Activated T-helper 1 cell treated with Interleukin-2 at 50 U/mL for 16 hours (primary cell): ENCODE results near the gene ZNF436.
A peak's percentile ranks its signal among the peaks of the same experiment; 100 is the strongest.
"Not testable (repeated sequence)": the region's sequence is repeated elsewhere in the genome, so short reads cannot be mapped to it uniquely, and the experiment has no call there.

Source experiments
- DNase-seq: peaks from one replicate; pipeline ENCODE4 v3.0.0-alpha.2; 2020; ENCODE audit warnings: low read depth

ZNF436 gene

DNA sequence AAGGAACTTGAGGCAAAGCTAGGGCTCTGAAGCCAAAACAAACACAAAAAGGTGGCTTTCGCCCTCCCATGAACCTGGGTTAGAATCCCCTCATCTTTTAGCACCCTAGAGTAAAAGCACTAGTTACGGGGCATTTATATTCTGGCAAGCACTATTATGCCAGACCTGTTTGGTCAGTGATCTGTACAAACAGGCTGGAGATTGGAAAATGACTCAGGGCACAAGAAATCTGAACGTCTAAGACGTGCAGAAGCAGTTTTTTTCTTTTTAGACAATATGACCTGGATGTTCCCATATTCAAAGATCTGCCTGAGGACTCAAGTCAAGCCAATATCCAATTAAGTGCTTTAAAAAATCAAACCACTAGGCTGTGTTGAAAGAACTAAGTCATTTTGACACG is 3.0 kb downstream of the ZNF436 start:
- DNase-seq, result no peak

DNA sequence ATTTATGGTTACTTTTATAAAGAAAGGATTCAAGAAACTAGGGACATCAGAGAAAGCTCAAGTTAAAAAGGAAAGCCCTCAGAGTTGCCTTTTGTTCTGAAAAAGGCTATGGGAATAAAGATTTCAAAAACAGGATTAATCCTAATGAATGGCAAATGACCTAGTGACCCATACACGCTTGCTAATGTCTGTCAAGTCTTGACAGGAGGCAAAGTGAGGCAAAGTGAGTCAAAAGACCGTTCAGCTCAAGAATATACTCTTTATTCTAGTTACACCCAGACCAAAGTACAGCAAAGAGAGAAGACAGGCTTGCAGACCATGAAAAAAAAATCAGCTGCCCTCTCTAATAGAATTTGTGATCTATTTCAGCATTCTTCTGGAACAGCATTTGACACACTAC is 3.5 kb downstream of the ZNF436 start:
- DNase-seq, result no peak

GRCh38 chr1:23362218-23362713 is 7.4 kb downstream of the ZNF436 start:
- DNase-seq, result no peak

DNA sequence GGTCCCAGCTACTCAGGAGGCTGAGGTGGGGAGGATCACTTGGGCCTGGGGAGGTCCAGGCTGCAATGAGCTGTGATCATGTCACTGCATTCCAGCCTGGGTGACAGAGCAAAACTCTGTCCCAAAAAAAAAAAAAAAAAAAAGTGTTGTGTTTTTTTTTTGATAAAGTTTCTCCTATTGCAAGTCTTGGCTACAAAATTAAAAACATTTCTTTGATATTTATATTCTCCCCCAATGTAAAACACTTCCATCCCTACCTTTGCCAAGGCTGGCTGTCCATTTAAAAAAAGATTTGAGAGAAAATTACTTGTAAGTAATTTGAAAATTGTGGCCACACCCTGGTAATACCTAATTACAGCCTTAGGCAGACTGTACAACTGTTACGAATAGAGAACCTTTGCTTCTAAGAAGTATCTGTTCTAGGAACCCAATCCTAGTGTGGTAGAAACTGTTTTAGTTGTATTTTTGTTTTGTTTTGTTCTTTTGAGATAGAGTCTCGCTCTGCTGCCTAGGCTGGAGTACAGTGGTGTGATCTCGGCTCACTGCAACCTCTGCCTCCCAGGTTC is 11.2 kb downstream of the ZNF436 start:
- no peak for DNase-seq

GRCh38 chr1:23357138-23357908 is 12.3 kb downstream of the ZNF436 start:
- DNase-seq, result no peak

- no peak for DNase-seq
Measured at GRCh38 chr1:23356471-23357137, 13.0 kb downstream of the ZNF436 start.

GRCh38 chr1:23354245-23354644 is 15.4 kb downstream of the ZNF436 start:
- no peak for DNase-seq

GRCh38 chr1:23352096-23352695 is 17.4 kb downstream of the ZNF436 start:
- no peak for DNase-seq

DNA sequence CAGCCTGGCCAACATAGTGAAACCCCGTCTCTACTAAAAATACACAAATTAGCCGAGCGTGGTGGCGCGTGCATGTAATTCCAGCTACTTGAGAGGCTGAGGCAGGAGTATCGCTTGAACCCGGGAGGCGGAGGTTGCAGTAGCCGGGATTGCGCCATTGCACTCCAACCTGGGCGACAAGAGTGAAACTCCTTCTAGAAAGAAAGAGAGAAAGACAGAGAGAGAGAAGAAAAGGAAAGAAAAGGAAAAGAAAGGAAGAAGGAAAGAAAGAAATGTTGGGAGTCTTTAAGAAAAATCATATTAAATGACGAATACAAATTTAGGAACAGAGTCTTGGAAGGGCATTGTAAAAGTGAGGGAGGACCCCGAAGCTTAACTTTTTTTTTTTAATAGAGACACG is 23.7 kb downstream of the ZNF436 start:
- DNase-seq, result no peak

DNA sequence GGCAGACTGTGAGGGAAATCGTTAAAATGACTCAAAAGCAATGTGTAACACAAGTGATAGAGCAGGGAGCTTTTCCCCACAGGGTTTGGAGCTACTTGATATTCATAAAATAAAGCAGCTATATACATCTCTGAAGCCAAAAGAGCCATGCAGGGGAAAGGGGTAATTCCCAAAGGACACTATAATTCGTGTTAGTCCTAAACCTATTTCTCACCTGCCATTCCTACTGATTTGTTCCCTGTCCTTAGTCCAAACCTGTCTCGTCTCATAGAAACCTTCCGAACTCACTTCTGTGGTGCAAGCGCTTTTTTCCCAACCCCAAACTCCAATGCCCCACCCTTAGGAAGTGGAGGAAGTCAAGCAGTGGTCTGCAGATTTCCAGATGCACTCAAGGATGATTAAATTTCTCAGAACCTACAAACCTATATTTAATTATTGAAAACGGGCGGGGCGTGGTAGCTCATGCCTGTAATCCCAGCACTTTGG is 24.6 kb downstream of the ZNF436 start:
- no peak for DNase-seq

GRCh38 chr1:23344111-23344986 is 25.3 kb downstream of the ZNF436 start, which contains the start of gene HNRNPR:
Gene HNRNPR (minus strand): TSS chr1:23344284. CDS start chr1:23341008, 3,276 bp downstream.
- DNase-seq, result peak; percentile 96

DNA sequence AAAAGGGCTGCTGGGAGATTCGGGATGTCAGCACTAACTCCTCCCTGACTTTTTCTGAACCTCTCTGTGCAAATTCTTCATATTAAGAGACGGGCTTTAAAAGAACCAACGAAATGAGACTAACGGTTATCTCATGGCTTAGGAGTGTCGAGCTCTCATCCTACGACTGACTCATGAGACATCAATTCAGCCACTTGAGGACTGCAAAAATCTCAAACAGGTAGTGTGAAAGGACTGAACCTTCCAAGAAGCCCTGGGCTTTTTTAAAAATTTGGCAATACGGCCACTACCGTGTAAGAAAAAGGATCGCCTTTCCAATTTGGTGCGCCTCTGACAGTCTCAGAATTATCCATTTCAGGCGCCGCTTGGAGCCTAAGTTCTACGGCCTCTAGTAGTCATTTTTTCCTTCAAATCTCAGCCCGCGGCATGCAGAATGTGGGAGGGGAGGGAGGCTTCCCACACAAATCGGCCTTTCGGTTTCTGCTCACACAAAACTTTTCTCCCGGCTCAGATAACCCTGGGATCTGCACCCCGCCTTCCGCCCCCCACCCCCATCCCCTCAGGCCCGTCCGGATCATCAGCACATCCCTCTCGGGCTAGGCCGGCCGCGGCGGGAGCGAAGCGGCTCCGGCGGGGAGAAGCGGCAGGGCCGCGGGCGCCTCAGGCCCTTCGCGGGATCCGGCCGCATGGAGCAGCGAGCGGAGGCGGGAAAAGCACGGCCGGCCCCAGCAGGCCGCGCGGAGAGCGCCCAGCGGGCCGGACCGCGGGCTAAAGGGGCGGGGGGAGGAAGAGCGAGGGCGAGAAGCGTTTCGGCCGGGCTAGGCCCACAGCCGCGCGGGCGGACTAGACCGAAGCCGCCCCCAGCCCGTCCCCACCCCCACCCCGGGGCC is 26.2 kb downstream of the ZNF436 start:
- peak; percentile 5 for DNase-seq

DNA sequence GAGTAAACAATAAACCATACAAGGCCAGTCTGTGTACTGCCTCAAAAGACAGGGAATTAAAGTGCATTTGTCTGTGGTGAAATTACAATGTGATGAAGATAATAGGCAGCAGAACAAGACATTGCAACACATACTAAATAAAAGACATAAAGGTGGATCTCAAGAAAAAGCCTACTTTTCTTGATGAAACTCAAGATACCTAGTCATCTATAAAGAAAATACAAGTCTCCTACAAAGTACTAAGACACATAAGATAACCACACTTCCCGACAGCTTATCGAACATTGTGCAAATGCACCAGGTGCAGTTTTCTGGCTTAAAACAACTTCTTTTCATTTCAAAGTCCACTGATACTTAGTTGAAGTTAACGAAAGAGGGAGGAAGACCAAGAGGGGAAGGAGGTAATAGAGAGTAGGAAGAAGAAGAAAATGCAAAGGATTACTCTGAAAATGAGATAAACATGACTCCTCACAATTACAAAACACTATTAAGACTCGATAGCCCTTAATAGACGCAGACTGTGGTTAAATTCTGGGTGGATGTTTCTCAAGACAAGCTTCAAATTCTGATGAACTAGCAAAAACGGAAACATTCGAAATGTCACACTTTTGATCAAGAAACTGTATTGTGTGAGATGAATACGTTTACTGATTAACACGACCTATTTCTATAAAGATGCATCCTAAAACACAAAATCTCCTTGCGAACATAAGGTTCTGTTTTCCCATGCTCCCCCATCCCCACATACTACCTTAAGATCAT is 27.5 kb downstream of the ZNF436 start:
- DNase-seq, result no peak

DNA sequence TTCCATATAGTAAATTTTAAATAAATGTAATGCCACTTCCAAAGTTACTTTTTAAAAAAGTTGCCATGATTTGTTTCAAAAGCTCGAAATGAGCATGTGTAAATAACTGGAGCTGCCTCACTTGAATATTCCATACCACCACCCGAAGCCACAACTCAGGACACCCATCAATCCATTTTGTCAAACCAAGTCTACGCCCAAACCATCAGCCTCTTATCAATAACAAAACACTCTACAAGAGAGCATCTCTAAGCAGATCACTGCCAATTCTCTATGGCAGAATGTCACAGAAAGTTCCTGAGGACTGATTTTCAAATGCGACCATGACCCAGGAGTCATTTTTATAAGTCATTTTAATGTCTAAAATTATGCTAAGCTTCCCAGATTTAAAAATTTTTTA is 30.0 kb downstream of the ZNF436 start:
- DNase-seq, result no peak

DNA sequence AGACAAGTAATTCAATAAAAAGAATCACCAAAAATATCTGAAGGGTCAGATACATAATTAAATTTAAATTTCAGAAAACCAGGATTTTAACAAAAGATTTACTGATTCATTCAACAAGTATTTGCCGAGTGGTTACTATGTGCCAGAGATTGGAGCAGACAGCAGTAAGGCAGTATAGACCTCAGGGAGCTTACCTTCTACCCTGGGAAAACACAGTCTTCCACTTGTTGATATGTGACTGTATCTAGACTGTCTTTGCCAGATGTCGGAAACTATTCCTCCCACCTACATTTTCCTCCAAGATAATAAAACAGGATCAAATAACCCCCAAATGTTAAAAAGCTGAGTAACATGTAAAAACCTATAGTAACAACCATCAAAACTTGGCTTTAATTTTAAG is 31.8 kb downstream of the ZNF436 start:
- no peak for DNase-seq

GRCh38 chr1:23331713-23332112 is 37.9 kb downstream of the ZNF436 start:
- no peak for DNase-seq

DNA sequence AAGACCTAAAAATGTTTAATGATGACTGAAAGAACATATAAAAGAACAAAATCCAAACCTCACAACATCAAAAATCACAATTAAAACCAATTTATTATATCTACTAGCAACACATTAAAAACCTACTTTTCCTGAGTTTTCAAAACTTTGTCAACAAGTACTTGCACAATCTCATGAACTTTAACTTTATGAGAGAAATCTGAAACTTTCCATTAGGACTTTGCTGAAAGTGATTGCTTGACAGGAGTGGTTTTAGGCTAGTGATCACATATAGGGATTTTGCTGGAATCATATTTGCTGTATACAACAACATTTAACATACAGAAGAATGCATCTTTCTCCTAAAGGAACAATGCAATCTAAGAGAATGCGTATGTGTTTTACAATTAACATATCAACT is 38.8 kb downstream of the ZNF436 start:
- no peak for DNase-seq

GRCh38 chr1:23325393-23325792 is 44.2 kb downstream of the ZNF436 start:
- no peak for DNase-seq

- DNase-seq, result no peak
Measured at GRCh38 chr1:23322770-23323169, 46.9 kb downstream of the ZNF436 start.

- not testable (repeated sequence) for DNase-seq
Measured at GRCh38 chr1:23310280-23310679, 59.4 kb downstream of the ZNF436 start.
